Kidney epithelial cell (primary cell): Measurements from ENCODE around the gene ADCY6. TPM values are rescaled to one million over a fixed set of nuclear protein-coding genes. Genes with fewer than 3 reads are reported as not detected.

Experiments
- DNase-seq: peaks from one replicate; pipeline ENCODE4 v3.0.0-alpha.2; 2010; ENCODE audit warnings: low read depth
- H3K27me3 ChIP-seq: 2 replicates; pipeline ENCODE4 v1.6.0; 2011; ENCODE audit warnings: low read length; ENCODE audit not compliant: control insufficient read depth, insufficient read depth
- H3K36me3 ChIP-seq: 2 replicates; pipeline ENCODE4 v1.5.1; 2011; ENCODE audit warnings: low read length; ENCODE audit not compliant: control insufficient read depth, insufficient read depth
- H3K4me3 ChIP-seq: 2 replicates; pipeline ENCODE4 v1.5.1; 2011; ENCODE audit warnings: low read depth, mild to moderate bottlenecking, control low read depth, low read length
- CTCF ChIP-seq: IDR thresholded peaks from 2 replicates; pipeline ENCODE4 v1.5.1; 2011; ENCODE audit warnings: mild to moderate bottlenecking, moderate library complexity, low read length, control low read depth, inconsistent platforms; ENCODE audit not compliant: insufficient read depth, poor library complexity, severe bottlenecking
- total RNA-seq: library from RNA; depleted of rRNA; stranded (reverse); fragments of >200 nt; gene quantifications from 2 replicates; pipeline ENCODE4 v1.2.3, GENCODE V29; 2015

ADCY6 gene
- total RNA-seq, 1 donor from 2014 or later, result 24.3 TPM

GRCh38 chr12:48717252-48717695, 71.6 kb downstream of the ADCY6 start:
- no peak for DNase-seq
- Histone ChIP-seq H3K27me3 (no peaks in the 10 kb centered on the region), H3K36me3 (no peaks in the 10 kb centered on the region), H3K4me3 (peak overlapping the region; percentile 73)
- no peak for TF ChIP-seq CTCF

- peak; percentile 12 for TF ChIP-seq CTCF
- DNase-seq, result peak; percentile 100
- Histone ChIP-seq H3K4me3 (peak within 1 kb of the TSS; percentile 73), H3K27me3 (no peaks in the 10 kb centered on the region), H3K36me3 (no peaks in the 10 kb centered on the region)
Measured at GRCh38 chr12:48716493-48717251, 72.2 kb downstream of the ADCY6 start, which contains the start of gene CCNT1. Gene CCNT1, minus strand, starts transcription at chr12:48716707. Its CDS starts 32 bp downstream, at chr12:48716675.

Other genes starting within 250 kb of the ADCY6 start
- gene LALBA, start 219.0 kb downstream of the ADCY6 start, total RNA-seq, result not detected in 2 replicates
- gene KANSL2, start 106.9 kb downstream of the ADCY6 start, total RNA-seq, result 47.2 and 78.2 TPM in 2 replicates
- 25.9 and 29.5 TPM in 2 replicates for gene CCNT1, start 72.4 kb downstream of the ADCY6 start, total RNA-seq
- 24.5 and 25.4 TPM in 2 replicates for gene CACNB3, start 29.4 kb upstream of the ADCY6 start, total RNA-seq
- 64.1 and 65.1 TPM in 2 replicates for gene DDX23, start 63.1 kb upstream of the ADCY6 start, total RNA-seq
- gene RND1, start 76.8 kb upstream of the ADCY6 start, total RNA-seq, result 9.9 and 10.7 TPM in 2 replicates
- gene FKBP11, start 136.4 kb upstream of the ADCY6 start, total RNA-seq, result 12.4 and 14.8 TPM in 2 replicates
- 77.9 and 101 TPM in 2 replicates for gene ARF3, start 168.4 kb upstream of the ADCY6 start, total RNA-seq
- gene WNT10B, start 182.6 kb upstream of the ADCY6 start, total RNA-seq, result not detected in 2 replicates
- not detected in 2 replicates for gene WNT1, start 189.2 kb upstream of the ADCY6 start, total RNA-seq
- 0.13 and 0.34 TPM in 2 replicates for gene DDN, start 210.3 kb upstream of the ADCY6 start, total RNA-seq
- 57.0 and 68.5 TPM in 2 replicates for gene PRKAG1, start 229.7 kb upstream of the ADCY6 start, total RNA-seq